BLaER1 (cell line): Measurements from ENCODE around the gene TNFAIP2.

Experiments
- H3K27ac ChIP-seq: shearing (Covaris generic); formaldehyde crosslinking; 2 replicates; pipeline ENCODE4 v1.8.1; 2022
- H3K27me3 ChIP-seq: shearing (Covaris generic); formaldehyde crosslinking; 2 replicates; pipeline ENCODE4 v1.8.1; 2022
- H3K36me3 ChIP-seq: shearing (Covaris generic); formaldehyde crosslinking; 2 replicates; pipeline ENCODE4 v1.8.1; 2022
- H3K4me1 ChIP-seq: shearing (Covaris generic); formaldehyde crosslinking; 2 replicates; pipeline ENCODE4 v1.8.1; 2022
- H3K4me2 ChIP-seq: shearing (Covaris generic); formaldehyde crosslinking; 2 replicates; pipeline ENCODE4 v1.8.1; 2022
- H3K4me3 ChIP-seq: shearing (Covaris generic); formaldehyde crosslinking; 2 replicates; pipeline ENCODE4 v1.8.1; 2022
- H3K9ac ChIP-seq: shearing (Covaris generic); formaldehyde crosslinking; 2 replicates; pipeline ENCODE4 v1.8.1; 2022
- H3K9me3 ChIP-seq: shearing (Covaris generic); formaldehyde crosslinking; 2 replicates; pipeline ENCODE4 v1.8.1; 2022
- H4K20me1 ChIP-seq: shearing (Covaris generic); formaldehyde crosslinking; 2 replicates; pipeline ENCODE4 v1.8.1; 2022
- Cebpa-rat ChIP-seq: shearing (Covaris generic); IDR thresholded peaks from 2 replicates; pipeline ENCODE4 v1.8.1; 2022

The TNFAIP2 gene, protein sequence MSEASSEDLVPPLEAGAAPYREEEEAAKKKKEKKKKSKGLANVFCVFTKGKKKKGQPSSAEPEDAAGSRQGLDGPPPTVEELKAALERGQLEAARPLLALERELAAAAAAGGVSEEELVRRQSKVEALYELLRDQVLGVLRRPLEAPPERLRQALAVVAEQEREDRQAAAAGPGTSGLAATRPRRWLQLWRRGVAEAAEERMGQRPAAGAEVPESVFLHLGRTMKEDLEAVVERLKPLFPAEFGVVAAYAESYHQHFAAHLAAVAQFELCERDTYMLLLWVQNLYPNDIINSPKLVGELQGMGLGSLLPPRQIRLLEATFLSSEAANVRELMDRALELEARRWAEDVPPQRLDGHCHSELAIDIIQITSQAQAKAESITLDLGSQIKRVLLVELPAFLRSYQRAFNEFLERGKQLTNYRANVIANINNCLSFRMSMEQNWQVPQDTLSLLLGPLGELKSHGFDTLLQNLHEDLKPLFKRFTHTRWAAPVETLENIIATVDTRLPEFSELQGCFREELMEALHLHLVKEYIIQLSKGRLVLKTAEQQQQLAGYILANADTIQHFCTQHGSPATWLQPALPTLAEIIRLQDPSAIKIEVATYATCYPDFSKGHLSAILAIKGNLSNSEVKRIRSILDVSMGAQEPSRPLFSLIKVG

DNA sequence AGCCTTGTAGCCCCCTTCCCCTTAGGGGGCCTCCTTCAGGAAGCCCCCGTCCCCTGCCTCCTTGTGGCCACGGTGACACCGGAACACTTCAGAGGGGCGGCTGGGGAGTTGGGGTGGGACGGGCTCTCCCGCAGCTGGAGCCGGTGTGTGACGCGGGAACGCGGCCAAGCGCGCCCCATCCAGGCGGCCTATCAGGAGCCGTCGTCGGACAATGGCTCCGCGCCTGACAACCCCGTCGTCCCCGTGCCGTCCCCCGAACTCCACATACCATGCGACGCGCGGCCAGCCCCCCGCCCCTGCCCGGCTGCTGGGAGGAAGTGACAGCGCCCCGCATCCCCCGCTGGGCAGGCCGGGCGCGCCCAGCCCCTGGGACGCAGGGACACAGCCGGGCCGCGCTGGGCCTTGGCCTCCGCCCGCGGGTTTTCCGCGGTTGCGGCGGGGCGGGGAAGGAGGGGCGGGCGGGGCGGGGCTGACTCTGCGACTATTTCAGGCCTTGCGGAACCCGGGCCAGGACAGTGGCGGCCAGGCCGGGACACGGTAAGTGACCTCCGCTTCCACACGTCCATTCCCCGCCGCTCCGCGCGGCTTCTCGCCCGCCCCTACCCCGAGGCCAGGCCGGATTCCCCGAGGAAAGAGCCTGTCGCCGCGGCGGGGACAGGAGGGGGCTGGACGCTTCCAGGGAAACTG is at the start of gene TNFAIP2:
TSS of gene TNFAIP2 (plus strand) at position 515 of the 687 bp plus-strand sequence. CDS start 2,997 bp downstream, outside the sequence.
- Histone ChIP-seq H3K4me1 (peaks cover 79% of the 10 kb centered on the region), H3K36me3 (peaks cover 27% of the 10 kb centered on the region), H3K9ac (peak within 1 kb of the TSS; percentile 92), H3K27me3 (no peaks in the 10 kb centered on the region), H3K4me3 (peak within 1 kb of the TSS; percentile 87), H4K20me1 (peaks cover 38% of the 10 kb centered on the region), H3K9me3 (no peaks in the 10 kb centered on the region), H3K27ac (peak within 1 kb of the TSS; percentile 96), H3K4me2 (peak within 1 kb of the TSS; percentile 100)
- TF ChIP-seq Cebpa-rat: no peak

DNA sequence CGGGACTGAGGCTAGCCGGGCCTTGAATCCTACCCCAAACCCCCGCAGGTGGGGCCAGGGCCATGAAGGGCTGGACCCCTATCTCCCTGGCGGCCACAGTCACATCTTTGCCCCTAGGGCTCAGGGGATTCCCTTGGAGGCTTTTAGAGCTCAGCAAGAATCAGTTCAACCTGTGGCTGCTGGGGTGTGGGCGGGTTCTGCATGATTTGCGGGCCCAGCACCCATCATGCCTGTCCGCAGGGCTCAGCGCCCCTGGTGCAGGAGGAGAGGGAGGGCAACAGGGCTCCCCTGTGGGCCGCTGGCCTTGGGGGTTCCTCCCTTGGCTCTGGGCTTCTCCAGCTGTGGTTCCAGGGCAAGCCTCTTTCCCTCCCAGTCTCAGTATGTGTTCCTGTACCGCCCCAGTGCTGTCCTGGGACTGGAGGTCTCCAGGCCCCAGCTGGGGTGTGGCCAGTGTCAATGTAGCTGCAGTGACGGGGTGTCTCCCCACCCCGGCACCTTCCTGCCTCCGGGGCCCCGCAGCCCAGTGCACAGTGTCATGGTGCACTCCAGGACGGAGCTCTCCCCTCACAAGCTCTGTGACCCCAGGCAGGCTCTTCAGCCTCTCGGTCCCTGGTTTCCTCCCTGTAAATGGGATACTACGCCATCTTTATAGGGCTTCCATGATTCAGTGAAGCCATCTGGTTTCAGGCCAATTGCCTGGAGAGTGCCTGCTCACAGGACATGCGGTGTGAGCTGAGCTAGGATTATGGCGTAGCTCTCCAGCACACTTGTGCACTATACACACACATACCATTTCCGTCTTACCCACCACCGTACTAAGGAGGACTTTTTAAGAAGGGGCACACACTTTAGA is 49.2 kb upstream of the TNFAIP2 start:
- Histone ChIP-seq H3K9ac (0 out of 2 replicates have a peak overlapping the region, but pooled peaks have one; percentile 6), H3K27ac (no peak overlapping the region), H3K36me3 (no peaks in the 10 kb centered on the region), H3K4me3 (no peak overlapping the region), H3K27me3 (no peaks in the 10 kb centered on the region), H3K4me2 (peak overlapping the region; percentile 30; the same call in 1 of the 2 replicates), H4K20me1 (no peaks in the 10 kb centered on the region), H3K9me3 (no peaks in the 10 kb centered on the region), H3K4me1 (peaks cover 29% of the 10 kb centered on the region)
- no peak for TF ChIP-seq Cebpa-rat

DNA sequence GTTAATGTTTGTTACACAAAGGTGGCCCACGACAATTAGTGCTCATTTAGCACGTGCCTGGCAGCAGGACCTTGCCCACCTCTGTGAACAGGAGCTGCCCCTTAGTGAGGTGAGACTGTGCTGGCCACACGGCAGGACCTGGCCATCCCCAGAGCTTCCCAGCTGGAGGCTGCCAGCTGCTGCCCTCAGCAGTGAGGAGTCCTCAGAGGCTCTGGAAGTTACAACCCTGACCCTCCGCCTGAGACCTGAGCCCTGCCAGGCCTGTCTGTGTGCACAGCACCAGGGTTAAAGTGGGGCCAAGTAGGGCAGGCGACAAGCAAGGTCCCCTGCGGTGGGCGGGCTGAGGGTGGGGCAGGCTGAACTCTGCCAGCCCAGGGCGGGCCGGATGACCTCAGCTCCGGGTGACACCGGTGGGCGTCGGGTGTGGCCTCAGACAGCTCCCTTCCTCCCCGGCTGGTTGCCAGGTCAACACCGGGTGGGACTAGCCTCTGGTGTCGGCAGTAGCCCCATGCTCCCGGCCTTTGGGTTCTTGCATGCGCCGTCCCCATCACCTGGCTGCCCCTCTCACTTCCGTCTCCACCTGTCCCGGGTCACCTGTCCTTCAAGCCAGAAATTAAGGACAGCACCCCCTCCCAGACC is 48.4 kb upstream of the TNFAIP2 start:
- H3K4me3 ChIP-seq: peak overlapping the region; percentile 63
- no peaks in the 10 kb centered on the region for H3K27me3 ChIP-seq
- H4K20me1 ChIP-seq: no peaks in the 10 kb centered on the region
- no peaks in the 10 kb centered on the region for H3K9me3 ChIP-seq
- no peaks in the 10 kb centered on the region for H3K36me3 ChIP-seq
- peak overlapping the region; percentile 82 for H3K4me2 ChIP-seq
- no peak overlapping the region; the same call in 1 of the 2 replicates for H3K9ac ChIP-seq
- H3K4me1 ChIP-seq: peaks cover 31% of the 10 kb centered on the region
- TF ChIP-seq Cebpa-rat: no peak
- H3K27ac ChIP-seq: no peak overlapping the region

DNA sequence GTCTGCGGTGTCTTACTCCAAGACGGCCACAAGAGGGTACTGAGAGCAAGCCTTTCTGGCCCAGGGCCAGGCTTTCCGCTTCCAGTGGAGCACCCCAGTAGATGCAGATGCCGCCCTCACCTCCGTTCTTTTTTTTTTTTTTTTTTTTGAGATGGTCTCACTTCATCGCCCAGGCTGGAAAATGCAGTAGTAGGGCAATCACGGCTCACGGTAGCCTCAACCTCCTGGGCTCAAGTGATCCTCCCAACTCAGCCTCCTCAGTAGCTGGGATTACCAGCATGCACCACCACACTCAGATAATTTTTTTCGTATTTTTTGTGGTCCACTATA is 44.9 kb upstream of the TNFAIP2 start:
- Histone ChIP-seq H3K4me2 (no peak overlapping the region), H3K27ac (no peak overlapping the region), H3K36me3 (no peaks in the 10 kb centered on the region), H3K4me1 (peaks cover 31% of the 10 kb centered on the region), H3K27me3 (no peaks in the 10 kb centered on the region), H3K9me3 (no peaks in the 10 kb centered on the region), H3K4me3 (no peak overlapping the region), H3K9ac (no peak overlapping the region), H4K20me1 (no peaks in the 10 kb centered on the region)
- TF ChIP-seq Cebpa-rat: no peak

DNA sequence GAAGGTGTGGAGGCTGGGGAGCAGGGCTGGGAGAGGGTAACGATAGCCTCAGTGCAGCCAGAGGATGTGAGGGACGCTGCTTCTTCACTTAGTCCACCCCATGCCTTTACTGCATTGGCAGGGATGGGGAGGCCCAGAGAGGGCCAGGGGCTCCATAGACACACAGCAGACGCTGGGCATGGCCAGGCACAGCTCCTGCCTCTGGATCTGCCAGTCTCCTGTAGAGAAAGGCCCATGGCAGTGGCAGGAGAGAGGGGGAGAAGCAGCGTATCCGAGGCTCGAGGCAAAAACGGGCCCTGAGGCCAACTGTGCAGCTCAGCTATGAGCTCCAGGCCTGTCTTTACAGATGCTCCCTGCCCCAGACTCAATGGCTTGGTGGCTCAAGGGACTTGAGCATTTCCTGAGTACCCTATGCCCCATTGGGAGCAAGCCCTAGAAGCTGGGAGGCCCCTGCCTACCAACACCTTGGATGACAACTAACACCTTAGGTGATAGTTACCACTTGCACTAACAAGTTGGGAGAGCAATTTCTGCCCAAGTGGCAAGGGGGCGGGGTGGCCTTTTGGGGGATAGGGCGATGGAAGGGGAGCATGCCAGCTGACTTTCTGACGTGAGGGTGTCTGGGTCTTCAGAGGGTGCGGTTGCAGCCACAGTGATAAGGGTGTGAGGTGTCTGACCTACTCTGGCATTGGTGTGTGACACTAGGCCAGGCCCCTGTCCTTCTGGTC is 44.2 kb upstream of the TNFAIP2 start:
- Histone ChIP-seq H4K20me1 (no peaks in the 10 kb centered on the region), H3K27ac (no peak overlapping the region), H3K4me1 (peaks cover 25% of the 10 kb centered on the region), H3K27me3 (no peaks in the 10 kb centered on the region), H3K4me2 (no peak overlapping the region), H3K4me3 (no peak overlapping the region), H3K9me3 (no peaks in the 10 kb centered on the region), H3K36me3 (no peaks in the 10 kb centered on the region), H3K9ac (no peak overlapping the region)
- TF ChIP-seq Cebpa-rat: no peak

DNA sequence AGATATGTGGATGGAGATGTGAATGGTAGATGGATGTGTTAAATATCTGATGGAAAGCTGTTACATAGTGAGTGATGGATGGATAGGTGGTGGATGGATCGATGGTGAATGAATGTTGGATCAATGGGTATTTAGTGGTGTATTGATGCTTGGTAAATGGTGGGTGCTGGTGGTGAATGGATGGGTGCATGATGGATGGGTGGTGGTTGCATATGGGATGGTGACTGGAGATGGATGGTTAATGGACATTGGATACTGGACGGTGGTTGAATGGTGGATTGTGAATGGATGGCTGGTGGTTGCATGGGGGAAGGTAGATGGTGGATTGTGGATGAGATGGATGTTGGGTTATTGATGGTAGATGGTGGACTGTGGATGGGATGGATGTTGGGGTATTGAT is 41.3 kb upstream of the TNFAIP2 start:
- Histone ChIP-seq H3K27ac (no peak overlapping the region), H3K9me3 (no peaks in the 10 kb centered on the region), H3K4me3 (no peak overlapping the region), H3K4me2 (no peak overlapping the region), H4K20me1 (no peaks in the 10 kb centered on the region), H3K27me3 (no peaks in the 10 kb centered on the region), H3K9ac (no peak overlapping the region), H3K4me1 (peaks cover 10% of the 10 kb centered on the region; the same call in 1 of the 2 replicates), H3K36me3 (no peaks in the 10 kb centered on the region)
- no peak for TF ChIP-seq Cebpa-rat

DNA sequence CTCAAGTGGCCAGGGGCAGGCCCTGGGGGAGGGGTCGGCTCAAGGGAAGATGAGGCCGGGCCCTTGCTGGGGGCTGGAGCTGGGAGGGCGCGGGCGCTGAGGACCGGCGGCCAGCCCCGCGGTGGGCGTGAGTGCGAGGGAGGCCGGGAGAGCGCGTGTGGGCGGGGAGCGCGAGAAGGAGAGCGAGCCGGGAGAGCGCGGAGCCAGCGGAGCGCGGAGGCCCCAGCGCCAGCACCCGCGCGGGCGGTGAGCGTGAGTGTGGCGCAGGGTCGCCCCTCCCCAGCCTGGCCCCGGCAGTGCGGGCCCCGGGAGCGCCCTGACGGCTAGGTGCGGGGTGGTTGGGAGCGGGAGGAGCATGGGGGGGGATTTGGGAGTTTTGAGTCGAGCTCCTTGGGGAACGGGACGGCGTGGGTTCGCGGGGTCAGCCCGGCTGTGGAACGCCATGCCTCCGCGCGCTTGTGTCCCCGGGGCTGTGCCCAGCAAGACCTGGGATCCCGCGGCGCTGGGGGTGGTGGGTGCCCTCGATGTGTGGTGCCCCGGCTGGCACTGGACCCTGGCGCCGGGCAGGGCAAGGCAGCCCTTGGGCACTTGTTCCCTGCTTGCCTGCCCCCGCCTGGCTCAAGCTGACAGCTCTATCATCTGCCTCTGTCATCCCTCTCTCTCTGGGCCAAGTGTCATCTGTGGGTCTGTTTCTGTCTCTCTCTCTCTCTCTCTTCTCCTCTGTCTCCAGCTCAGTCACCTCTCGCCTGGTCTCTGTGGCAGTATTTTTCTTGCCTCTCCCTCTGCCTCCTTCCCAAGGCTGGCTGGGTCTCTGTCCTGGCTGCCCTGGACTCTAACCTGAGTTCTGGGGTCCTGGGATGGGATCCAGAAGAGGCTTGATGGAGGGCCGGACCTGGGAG is 39.0 kb upstream of the TNFAIP2 start, which contains the start of gene LBHD2:
TSS of gene LBHD2 (plus strand) at position 190 of the 899 bp plus-strand sequence. CDS start 1,803 bp downstream, outside the sequence.
- no peak within 1 kb of the TSS for H3K27ac ChIP-seq
- H3K9ac ChIP-seq: no peak within 1 kb of the TSS
- H3K4me1 ChIP-seq: peaks cover 16% of the 10 kb centered on the region
- H3K4me3 ChIP-seq: no peak within 1 kb of the TSS
- no peaks in the 10 kb centered on the region for H3K36me3 ChIP-seq
- no peak within 1 kb of the TSS for H3K4me2 ChIP-seq
- no peaks in the 10 kb centered on the region for H3K9me3 ChIP-seq
- H3K27me3 ChIP-seq: no peaks in the 10 kb centered on the region
- no peaks in the 10 kb centered on the region for H4K20me1 ChIP-seq
- no peak for TF ChIP-seq Cebpa-rat
